ENCODE results near the gene KCNJ5.

The KCNJ5 gene

GRCh38 chr11:128933481-128934178 is 42.5 kb downstream of the KCNJ5 start:
- no peak for DNase-seq (ENCODE audit: low spot score)

GRCh38 chr11:128934351-128934750 is 43.2 kb downstream of the KCNJ5 start:
- no peak for DNase-seq (ENCODE audit: low spot score)

- DNase-seq (ENCODE audit: low spot score): no peak
Measured at GRCh38 chr11:128934926-128935325, 43.8 kb downstream of the KCNJ5 start.

GRCh38 chr11:128936606-128937251 is 45.6 kb downstream of the KCNJ5 start:
- no peak for DNase-seq (ENCODE audit: low spot score)

GRCh38 chr11:128937480-128937879 is 46.3 kb downstream of the KCNJ5 start:
- no peak for DNase-seq (ENCODE audit: low spot score)

- no peak for DNase-seq (ENCODE audit: low spot score)
Measured at GRCh38 chr11:128938156-128938885, 47.2 kb downstream of the KCNJ5 start.

GRCh38 chr11:128939591-128939990 is 48.4 kb downstream of the KCNJ5 start:
- DNase-seq (ENCODE audit: low spot score): no peak

- no peak for DNase-seq (ENCODE audit: low spot score)
Measured at GRCh38 chr11:128940156-128940555, 49.0 kb downstream of the KCNJ5 start.

GRCh38 chr11:128940603-128941002 is 49.4 kb downstream of the KCNJ5 start:
- no peak for DNase-seq (ENCODE audit: low spot score)

GRCh38 chr11:128941110-128941509 is 50.0 kb downstream of the KCNJ5 start:
- DNase-seq (ENCODE audit: low spot score): no peak

GRCh38 chr11:128941573-128942271 is 50.6 kb downstream of the KCNJ5 start:
- DNase-seq (ENCODE audit: low spot score): no peak

GRCh38 chr11:128942272-128942612 is 51.1 kb downstream of the KCNJ5 start:
- no peak for DNase-seq (ENCODE audit: low spot score)

GRCh38 chr11:128942817-128943427 is 51.8 kb downstream of the KCNJ5 start, which contains the start of gene TP53AIP1:
Gene TP53AIP1, minus strand, starts transcription at chr11:128942871. Its CDS starts 5,053 bp downstream, at chr11:128937818.
- no peak for DNase-seq (ENCODE audit: low spot score)

GRCh38 chr11:128943428-128943976 is 52.3 kb downstream of the KCNJ5 start:
- no peak for DNase-seq (ENCODE audit: low spot score)

- DNase-seq (ENCODE audit: low spot score): no peak
Measured at GRCh38 chr11:128946648-128947047, 55.5 kb downstream of the KCNJ5 start.

- DNase-seq (ENCODE audit: low spot score): no peak
Measured at GRCh38 chr11:128947773-128948172, 56.6 kb downstream of the KCNJ5 start.

- DNase-seq (ENCODE audit: low spot score): no peak
Measured at GRCh38 chr11:128948583-128948982, 57.4 kb downstream of the KCNJ5 start.

- DNase-seq (ENCODE audit: low spot score): no peak
Measured at GRCh38 chr11:128949791-128950454, 58.8 kb downstream of the KCNJ5 start.

GRCh38 chr11:128953151-128953550 is 62.0 kb downstream of the KCNJ5 start:
- DNase-seq (ENCODE audit: low spot score): no peak

GRCh38 chr11:128955636-128956035 is 64.5 kb downstream of the KCNJ5 start:
- no peak for DNase-seq (ENCODE audit: low spot score)
